Calu3 (cell line): ENCODE measurements around the gene NRG3. TPM values are rescaled to one million over a fixed set of nuclear protein-coding genes. Genes with fewer than 3 reads are reported as not detected.

Experiments used
- BruUV-seq: library from RNA; stranded (reverse); fragments of 400-500 nt; replicated peaks from 2 replicates; lab custom pipeline; 2021; lab: Mats Ljungman, UMichigan
- CTCF ChIA-PET: fragments of 300-600 bp; sonication (Branson Sonifier 250); formaldehyde crosslinking; loops from one replicate; lab custom pipeline; 2022; ENCODE audit warnings: antibody characterized with exemption; lab: Charles Lee
- DNase-seq: peaks from one replicate; pipeline ENCODE4 v3.0.0; 2022
- H3K27ac Mint-ChIP-seq: one replicate; pipeline ENCODE4 v1.8.0; 2022; ENCODE audit warnings: mixed read lengths; ENCODE audit not compliant: unreplicated experiment
- H3K27me3 Mint-ChIP-seq: one replicate; pipeline ENCODE4 v1.8.0; 2022; ENCODE audit warnings: mixed read lengths; ENCODE audit not compliant: unreplicated experiment
- H3K36me3 Mint-ChIP-seq: one replicate; pipeline ENCODE4 v1.8.0; 2022; ENCODE audit warnings: mild to moderate bottlenecking, moderate library complexity, mixed read lengths; ENCODE audit not compliant: insufficient read depth, unreplicated experiment
- H3K4me1 Mint-ChIP-seq: one replicate; pipeline ENCODE4 v1.8.0; 2022; ENCODE audit warnings: mild to moderate bottlenecking, low read depth, mixed read lengths; ENCODE audit not compliant: unreplicated experiment
- H3K4me3 Mint-ChIP-seq: one replicate; pipeline ENCODE4 v1.8.0; 2022; ENCODE audit warnings: mild to moderate bottlenecking, low read depth, moderate library complexity, mixed read lengths; ENCODE audit not compliant: unreplicated experiment
- H3K9me3 Mint-ChIP-seq: one replicate; pipeline ENCODE4 v1.8.0; 2022; ENCODE audit warnings: low read depth, mixed read lengths; ENCODE audit not compliant: unreplicated experiment
- intact Hi-C: fragments of 100-400 bp; cut with micrococcal nuclease; formaldehyde crosslinking; loops from one replicate; pipeline ENCODE4 v1.10.0; 2022; ENCODE audit not compliant: unreplicated experiment
- total RNA-seq: library from RNA; stranded (reverse); gene quantifications from 2 replicates; pipeline ENCODE4 v1.2.3, GENCODE V29; 2022
- TF ChIP-seq, protein P1 (sequence below): fragments of 200-600 bp; IDR thresholded peaks from one replicate; pipeline ENCODE4 v1.8.0; 2022; ENCODE audit warnings: antibody characterized with exemption; ENCODE audit not compliant: unreplicated experiment

NRG3 gene
- total RNA-seq, 1 experiment from 2014 or later = 46.3 TPM

DNA sequence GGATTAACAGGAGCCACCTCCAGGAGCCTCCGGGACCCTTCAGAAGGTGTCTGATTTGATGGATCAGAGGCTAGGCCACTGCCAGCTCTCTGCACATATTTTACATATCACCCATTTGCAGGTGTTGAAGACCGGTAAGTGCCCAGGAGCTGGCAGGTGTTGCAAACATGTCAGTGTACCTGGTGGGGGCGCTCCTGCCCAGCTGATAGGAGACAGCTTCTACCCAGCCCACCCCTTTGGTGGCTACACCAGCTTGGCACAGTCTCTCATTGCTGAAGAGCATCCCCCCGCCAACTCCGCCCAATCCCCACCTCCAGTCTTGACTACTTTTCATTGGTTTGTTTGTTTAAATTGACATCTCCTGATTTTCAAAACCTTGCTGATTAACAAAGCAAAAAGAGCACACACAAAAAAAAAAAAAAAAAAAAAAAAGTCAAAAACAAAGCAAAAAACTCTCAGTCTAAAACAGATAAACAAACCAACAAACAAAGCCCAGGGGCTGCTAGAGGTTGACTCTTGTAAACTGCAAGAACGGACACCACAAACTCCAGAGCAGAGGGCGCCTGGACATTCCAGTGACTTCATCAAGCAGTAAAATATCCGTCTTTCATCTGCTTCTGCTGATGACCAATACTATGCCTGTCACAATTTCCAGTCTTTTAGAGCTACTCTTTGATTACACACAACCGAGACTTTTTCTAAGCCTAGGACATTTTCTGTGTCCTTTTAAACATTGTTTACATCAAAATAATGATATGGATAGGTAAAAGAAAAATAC, 275.3 kb downstream of the NRG3 start:
- Mint-ChIP-seq H3K27me3 (no peaks in the 10 kb centered on the region), H3K4me3 (no peak overlapping the region), H3K36me3 (peaks cover 5% of the 10 kb centered on the region), H3K4me1 (peaks cover 8% of the 10 kb centered on the region), H3K27ac (no peak overlapping the region), H3K9me3 (no peaks in the 10 kb centered on the region)
- no TSS peak for BruUV-seq
- TF ChIP-seq, protein P1, sequence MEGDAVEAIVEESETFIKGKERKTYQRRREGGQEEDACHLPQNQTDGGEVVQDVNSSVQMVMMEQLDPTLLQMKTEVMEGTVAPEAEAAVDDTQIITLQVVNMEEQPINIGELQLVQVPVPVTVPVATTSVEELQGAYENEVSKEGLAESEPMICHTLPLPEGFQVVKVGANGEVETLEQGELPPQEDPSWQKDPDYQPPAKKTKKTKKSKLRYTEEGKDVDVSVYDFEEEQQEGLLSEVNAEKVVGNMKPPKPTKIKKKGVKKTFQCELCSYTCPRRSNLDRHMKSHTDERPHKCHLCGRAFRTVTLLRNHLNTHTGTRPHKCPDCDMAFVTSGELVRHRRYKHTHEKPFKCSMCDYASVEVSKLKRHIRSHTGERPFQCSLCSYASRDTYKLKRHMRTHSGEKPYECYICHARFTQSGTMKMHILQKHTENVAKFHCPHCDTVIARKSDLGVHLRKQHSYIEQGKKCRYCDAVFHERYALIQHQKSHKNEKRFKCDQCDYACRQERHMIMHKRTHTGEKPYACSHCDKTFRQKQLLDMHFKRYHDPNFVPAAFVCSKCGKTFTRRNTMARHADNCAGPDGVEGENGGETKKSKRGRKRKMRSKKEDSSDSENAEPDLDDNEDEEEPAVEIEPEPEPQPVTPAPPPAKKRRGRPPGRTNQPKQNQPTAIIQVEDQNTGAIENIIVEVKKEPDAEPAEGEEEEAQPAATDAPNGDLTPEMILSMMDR = peak; percentile 65
- CTCF ChIA-PET = interaction anchor here (0.5 to 3.3 kb wide), 3 partner anchors 12 to 481 kb away, joined by 5 to 11 read pairs (median 11); no protein-coding TSS in a partner anchor
- intact Hi-C loops = no loop called here
- peak; percentile 69 for DNase-seq

DNA sequence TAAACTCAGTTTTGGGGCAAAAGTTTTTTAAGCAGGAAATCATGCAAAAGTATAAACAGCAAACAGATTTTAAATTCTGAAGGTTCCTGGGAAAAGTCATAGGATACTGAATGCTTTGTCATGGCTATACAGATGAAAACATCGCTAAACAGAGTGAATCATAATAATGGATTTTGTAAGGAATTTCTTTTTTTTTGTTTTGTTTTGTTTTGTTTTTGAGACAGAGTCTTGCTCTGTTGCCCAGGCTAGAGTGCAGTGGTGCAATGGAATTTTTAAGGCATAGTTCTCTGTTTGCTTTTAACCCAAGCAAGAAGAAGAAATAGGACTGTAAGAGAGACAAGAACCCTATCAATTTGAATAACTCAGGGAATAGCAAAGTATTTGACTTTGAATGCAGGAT, 285.3 kb downstream of the NRG3 start:
- no TSS peak for BruUV-seq
- TF ChIP-seq, protein P1 = no peak
- CTCF ChIA-PET = no interaction called here
- intact Hi-C loops = loop anchor here (5.0 to 10.0 kb wide), 2 partner anchors 204 to 283 kb away; partner anchors contain the start of gene NRG3
- Mint-ChIP-seq H3K27ac (no peak overlapping the region), H3K36me3 (no peaks in the 10 kb centered on the region), H3K9me3 (no peaks in the 10 kb centered on the region), H3K4me1 (peaks cover 49% of the 10 kb centered on the region), H3K27me3 (no peaks in the 10 kb centered on the region), H3K4me3 (no peak overlapping the region)
- DNase-seq = no peak

DNA sequence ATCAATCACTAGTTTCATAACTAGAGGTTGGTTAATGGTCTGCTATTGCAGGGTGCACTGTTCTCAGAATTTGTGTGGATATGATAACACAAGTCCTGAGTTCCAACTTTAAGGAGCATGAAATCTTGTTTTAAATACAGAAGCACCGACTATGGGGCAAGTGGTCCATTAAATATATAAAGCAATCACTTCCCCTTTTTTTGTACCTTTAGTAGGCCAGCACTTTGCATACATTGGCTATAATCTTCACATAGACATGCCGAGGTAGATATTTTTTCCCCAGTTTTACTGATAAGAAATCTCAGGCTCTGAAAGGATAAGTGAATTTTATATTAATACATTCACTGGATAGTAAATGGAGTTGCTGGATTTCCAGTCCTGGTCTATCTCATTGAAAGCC, 286.3 kb downstream of the NRG3 start:
- DNase-seq = no peak
- peaks cover 49% of the 10 kb centered on the region for H3K4me1 Mint-ChIP-seq
- BruUV-seq = no TSS peak
- H3K27me3 Mint-ChIP-seq = no peaks in the 10 kb centered on the region
- no peaks in the 10 kb centered on the region for H3K36me3 Mint-ChIP-seq
- no peak overlapping the region for H3K4me3 Mint-ChIP-seq
- no peaks in the 10 kb centered on the region for H3K9me3 Mint-ChIP-seq
- no peak overlapping the region for H3K27ac Mint-ChIP-seq
- TF ChIP-seq, protein P1 = no peak
- intact Hi-C loops = loop anchor here (5.0 to 10.0 kb wide), 2 partner anchors 204 to 284 kb away; partner anchors contain the start of gene NRG3
- CTCF ChIA-PET = interaction anchor here (1.9 kb wide), 1 partner anchor 12 kb away, joined by 11 read pairs; no protein-coding TSS in a partner anchor

DNA sequence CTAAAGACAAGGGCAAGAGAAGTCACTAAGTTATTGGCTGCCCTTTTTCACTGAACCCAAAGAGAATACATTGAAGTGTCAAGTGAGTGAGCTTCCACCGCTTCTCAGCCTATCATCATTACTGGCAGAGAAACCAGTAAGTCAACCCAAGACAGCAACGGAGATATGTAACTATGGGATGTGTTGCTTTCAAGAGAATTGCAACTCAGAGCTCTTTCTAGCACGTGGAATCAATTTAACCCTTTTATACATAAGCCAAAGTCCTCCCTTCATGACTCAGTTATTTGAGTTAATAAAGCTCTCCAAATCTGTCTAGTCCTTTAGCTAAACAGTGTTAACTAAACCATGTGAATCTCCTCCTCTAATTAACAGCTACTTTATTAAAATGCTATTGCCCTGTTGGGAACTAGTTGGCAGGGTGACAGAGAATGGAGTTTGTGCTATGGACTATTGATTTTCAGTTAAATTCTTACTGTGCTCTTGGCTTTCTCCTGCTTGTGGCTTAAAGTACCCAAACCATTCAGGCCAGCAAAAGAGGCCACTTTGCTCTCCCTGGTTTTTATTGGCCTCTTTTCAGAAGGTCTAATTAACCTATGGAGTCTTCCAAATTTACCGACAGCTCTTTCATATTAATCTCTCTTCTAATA, 287.7 kb downstream of the NRG3 start:
- BruUV-seq = no TSS peak
- DNase-seq = peak; percentile 31
- H3K4me1 Mint-ChIP-seq = peaks cover 43% of the 10 kb centered on the region
- no peaks in the 10 kb centered on the region for H3K27me3 Mint-ChIP-seq
- TF ChIP-seq, protein P1 = no peak
- peak overlapping the region; percentile 1 for H3K4me3 Mint-ChIP-seq
- no peaks in the 10 kb centered on the region for H3K36me3 Mint-ChIP-seq
- intact Hi-C loops = loop anchor here (2.0 to 10.0 kb wide), 3 partner anchors 18 to 285 kb away; partner anchors contain the start of gene NRG3
- H3K27ac Mint-ChIP-seq = peak overlapping the region; percentile 12
- H3K9me3 Mint-ChIP-seq = peaks cover 3% of the 10 kb centered on the region
- CTCF ChIA-PET = interaction anchor here (0.9 to 1.9 kb wide), 2 partner anchors 10 to 13 kb away, joined by 3 to 11 read pairs; no protein-coding TSS in a partner anchor
